Measurements from ENCODE around the gene ACTR1A. TPM values are rescaled to one million over a fixed set of nuclear protein-coding genes. Genes with fewer than 3 reads are reported as not detected.

ACTR1A gene
- polyA plus RNA-seq, 3 donors, result 72.7 to 79.4 (median 79.0) TPM

GRCh38 chr10:102461187-102462054 is 41.1 kb downstream of the ACTR1A start:
- Histone ChIP-seq H3K79me2 (ENCODE audit: insufficient read depth, low read length) (no peaks in the 10 kb centered on the region), H3K27me3 (ENCODE audit: control insufficient read depth in 2 of 2, insufficient read depth in 2 of 2, low read length in 2 of 2) (peaks cover 0 to 3% of the 10 kb centered on the region in 2 donors), H3K4me2 (replicated peaks; ENCODE audit: extremely low read depth, low read length, poor library complexity, severe bottlenecking) (peak overlapping the region; percentile 86), H3K27ac (ENCODE audit: low read depth in 1 of 2, low read length in 2 of 2) (peak overlapping the region; percentile 11 to 69), H4K20me1 (ENCODE audit: insufficient read depth, low read length) (no peaks in the 10 kb centered on the region), H3K9ac (ENCODE audit: insufficient read depth, low read length, poor library complexity, severe bottlenecking) (peak overlapping the region; percentile 73), H3K4me3 (replicated peaks in 1 of 3; ENCODE audit: low read depth in 2 of 3, low read length in 3 of 3) (peak overlapping the region; percentile 32 to 76 (median 59)), H3K4me1 (ENCODE audit: control insufficient read depth in 1 of 2, insufficient read depth in 2 of 2, low read length in 2 of 2) (peaks cover 28 to 35% of the 10 kb centered on the region in 2 donors), H2AFZ (ENCODE audit: insufficient read depth, low read depth, low read length, poor library complexity, severe bottlenecking) (peak overlapping the region; percentile 85), H3K9me3 (replicated peaks in 1 of 2; ENCODE audit: control insufficient read depth in 1 of 2, insufficient read depth in 1 of 2, low read length in 2 of 2) (no peaks in the 10 kb centered on the region), H3K36me3 (replicated peaks in 1 of 2; ENCODE audit: control insufficient read depth in 1 of 2, insufficient read depth in 2 of 2, low read length in 2 of 2) (no peaks in the 10 kb centered on the region)
- peak; percentile 80 to 94 (median 90) for DNase-seq
- H3K4me3 Mint-ChIP-seq, result peak overlapping the region; percentile 89 to 95
- H3K27ac Mint-ChIP-seq, result peak overlapping the region; percentile 66 to 94 (median 86)
- no peak for TF ChIP-seq CTCF (IDR thresholded peaks at IDR 0.05)
- intact Hi-C loops (cut with micrococcal nuclease), result loop anchor here (5.0 kb wide), 2 partner anchors 39 to 41 kb away; partner anchors contain the start of genes ACTR1A (in 1 of the 2), FBXL15 (in 1 of the 2) and SUFU (in 1 of the 2)
- peaks cover 3 to 10% (median 10%) of the 10 kb centered on the region in 3 donors for H3K27me3 Mint-ChIP-seq (ENCODE audit: low read depth in 3 of 3)
- peaks cover 5 to 9% of the 10 kb centered on the region in 2 donors for H3K36me3 Mint-ChIP-seq
- no peaks in the 10 kb centered on the region for H3K9me3 Mint-ChIP-seq
- peaks cover 38% of the 10 kb centered on the region for H3K4me1 Mint-ChIP-seq
- WGBS (ENCODE audit: insufficient coverage), result 2% methylated on average over 54 of the region's 54 CpGs

GRCh38 chr10:102460836-102461186 is 41.7 kb downstream of the ACTR1A start:
- TF ChIP-seq CTCF (IDR thresholded peaks at IDR 0.05), result no peak
- peak overlapping the region; percentile 89 to 95 for H3K4me3 Mint-ChIP-seq
- no peaks in the 10 kb centered on the region for H3K36me3 ChIP-seq (replicated peaks in 1 of 2; ENCODE audit: control insufficient read depth in 1 of 2, insufficient read depth in 2 of 2, low read length in 2 of 2)
- peaks cover 34 to 41% of the 10 kb centered on the region in 2 donors for H3K4me1 ChIP-seq (ENCODE audit: control insufficient read depth in 1 of 2, insufficient read depth in 2 of 2, low read length in 2 of 2)
- peak overlapping the region in 1 of 2 donors; percentile 69 for H3K27ac ChIP-seq (ENCODE audit: low read depth in 1 of 2, low read length in 2 of 2)
- H3K36me3 Mint-ChIP-seq, result peaks cover 1 to 9% of the 10 kb centered on the region in 2 donors
- peak overlapping the region; percentile 73 for H3K9ac ChIP-seq (ENCODE audit: insufficient read depth, low read length, poor library complexity, severe bottlenecking)
- 17% methylated on average over 5 of the region's 8 CpGs for WGBS (ENCODE audit: insufficient coverage)
- intact Hi-C loops (cut with micrococcal nuclease), result loop anchor here (5.0 kb wide), 2 partner anchors 39 to 41 kb away; partner anchors contain the start of genes ACTR1A (in 1 of the 2), FBXL15 (in 1 of the 2) and SUFU (in 1 of the 2)
- peaks cover 0 to 3% of the 10 kb centered on the region in 2 donors for H3K27me3 ChIP-seq (ENCODE audit: control insufficient read depth in 2 of 2, insufficient read depth in 2 of 2, low read length in 2 of 2)
- peak overlapping the region; percentile 86 for H3K4me2 ChIP-seq (replicated peaks; ENCODE audit: extremely low read depth, low read length, poor library complexity, severe bottlenecking)
- H3K4me1 Mint-ChIP-seq, result peaks cover 44% of the 10 kb centered on the region
- peak overlapping the region; percentile 32 to 76 (median 59) for H3K4me3 ChIP-seq (replicated peaks in 1 of 3; ENCODE audit: low read depth in 2 of 3, low read length in 3 of 3)
- H3K27me3 Mint-ChIP-seq (ENCODE audit: low read depth in 3 of 3), result peaks cover 3 to 10% (median 10%) of the 10 kb centered on the region in 3 donors
- H4K20me1 ChIP-seq (ENCODE audit: insufficient read depth, low read length), result no peaks in the 10 kb centered on the region
- no peaks in the 10 kb centered on the region for H3K9me3 Mint-ChIP-seq
- H2AFZ ChIP-seq (ENCODE audit: insufficient read depth, low read depth, low read length, poor library complexity, severe bottlenecking), result peak overlapping the region; percentile 85
- peak overlapping the region in 5 of 7 donors; percentile 18 to 94 (median 81) for H3K27ac Mint-ChIP-seq
- no peaks in the 10 kb centered on the region for H3K79me2 ChIP-seq (ENCODE audit: insufficient read depth, low read length)
- no peak for DNase-seq
- no peaks in the 10 kb centered on the region for H3K9me3 ChIP-seq (replicated peaks in 1 of 2; ENCODE audit: control insufficient read depth in 1 of 2, insufficient read depth in 1 of 2, low read length in 2 of 2)
